GM10847 (cell line): ENCODE results near the gene CST9L.

Experiments
- POLR2A ChIP-seq: IDR thresholded peaks from 2 replicates; pipeline ENCODE4 v1.6.1; 2011; ENCODE audit not compliant: insufficient read length; ENCODE audit errors: extremely low read depth

CST9L gene

DNA sequence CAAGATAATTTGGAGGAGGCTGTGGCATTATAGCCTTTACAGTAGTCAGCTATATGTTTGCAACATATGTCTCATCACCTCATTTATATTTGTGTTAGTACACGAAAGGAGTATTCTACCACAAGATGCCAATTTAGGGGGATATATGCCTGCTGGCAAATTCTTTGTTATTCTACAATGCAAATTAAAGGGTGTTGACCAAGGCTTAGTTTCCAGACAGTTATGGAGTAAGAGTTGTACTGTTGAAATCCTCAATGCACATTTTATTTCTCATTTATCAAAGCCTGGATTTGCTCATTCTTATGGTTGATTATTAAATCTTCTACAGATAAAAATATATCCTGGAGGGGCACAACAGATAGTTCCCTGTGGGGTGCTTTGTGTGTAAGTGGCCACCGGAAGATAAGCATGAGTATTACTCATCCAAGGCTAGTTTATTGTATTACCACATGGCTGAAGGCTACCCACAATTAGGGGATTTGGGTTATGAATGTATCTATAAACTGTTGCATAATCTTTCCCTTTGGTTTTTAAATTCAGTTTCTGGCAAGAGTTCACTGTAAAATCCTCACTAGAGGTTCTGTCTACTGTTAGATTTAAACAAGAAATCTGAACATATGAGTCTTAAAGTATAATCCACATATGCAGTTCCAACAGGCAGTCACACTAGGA, 28.4 kb upstream of the CST9L start:
- TF ChIP-seq POLR2A, result no peak

DNA sequence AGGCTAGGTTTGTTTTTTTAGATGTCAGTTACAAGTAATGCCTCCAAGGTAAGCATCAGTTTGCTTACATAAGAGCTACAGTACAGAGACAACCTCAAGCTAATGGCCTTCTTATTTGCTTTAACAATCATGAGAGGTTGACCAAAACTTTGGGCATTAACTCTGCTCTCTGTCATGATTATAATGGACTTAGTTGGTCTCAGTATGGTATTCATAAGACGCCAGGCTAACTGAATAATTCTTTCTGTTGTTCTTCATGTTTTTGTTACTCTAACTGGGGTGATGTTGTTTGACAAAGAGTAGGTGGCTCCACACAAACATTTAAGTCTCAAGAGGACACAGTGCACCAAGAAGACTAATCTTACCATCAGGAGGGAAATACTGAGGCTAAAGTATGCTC, 27.7 kb upstream of the CST9L start:
- TF ChIP-seq POLR2A, result no peak

DNA sequence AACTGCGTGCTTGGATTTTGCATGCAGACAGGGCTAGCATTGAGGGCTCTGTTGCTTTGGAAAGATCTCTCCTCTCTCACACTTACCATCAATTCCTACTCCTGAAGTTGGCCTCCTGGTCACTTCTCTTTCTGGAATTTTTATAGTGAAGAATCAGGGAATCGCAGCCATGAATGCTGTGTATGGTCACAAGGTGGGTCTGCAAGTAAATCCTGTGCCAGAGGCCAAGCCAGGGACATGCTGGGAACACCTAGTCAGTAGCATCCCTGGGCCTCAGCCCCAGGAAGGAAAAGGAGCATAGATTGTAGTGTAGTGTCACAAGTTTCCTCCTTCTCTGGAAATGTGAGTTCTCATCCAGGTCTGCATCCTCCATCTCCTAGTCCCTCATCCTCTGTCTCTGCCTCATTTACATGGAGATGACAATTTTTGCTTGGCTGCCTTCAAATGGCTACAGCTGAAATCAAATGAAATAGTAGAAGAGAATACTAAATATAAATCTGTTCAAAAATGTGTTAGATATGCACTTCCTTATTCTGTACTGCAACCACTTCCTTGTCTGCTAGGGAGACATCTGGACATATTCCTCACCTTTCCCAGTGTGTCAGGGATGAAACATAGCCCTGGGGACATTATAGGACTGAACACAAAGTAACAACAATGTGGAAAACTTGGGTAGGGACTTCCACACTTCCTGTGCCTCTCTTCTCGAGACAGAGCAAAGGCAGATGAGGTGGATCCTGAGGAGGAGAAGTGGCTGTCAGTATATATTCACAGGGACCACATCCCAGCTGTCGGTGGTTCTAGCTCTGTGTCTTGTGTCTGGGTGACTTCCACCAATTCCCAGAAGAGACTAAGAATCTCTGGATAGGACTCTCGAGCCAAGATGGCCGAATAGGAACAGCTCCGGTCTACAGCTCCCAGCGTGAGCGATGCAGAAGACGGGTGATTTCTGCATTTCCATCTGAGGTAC, 20.4 kb upstream of the CST9L start:
- TF ChIP-seq POLR2A, result no peak

DNA sequence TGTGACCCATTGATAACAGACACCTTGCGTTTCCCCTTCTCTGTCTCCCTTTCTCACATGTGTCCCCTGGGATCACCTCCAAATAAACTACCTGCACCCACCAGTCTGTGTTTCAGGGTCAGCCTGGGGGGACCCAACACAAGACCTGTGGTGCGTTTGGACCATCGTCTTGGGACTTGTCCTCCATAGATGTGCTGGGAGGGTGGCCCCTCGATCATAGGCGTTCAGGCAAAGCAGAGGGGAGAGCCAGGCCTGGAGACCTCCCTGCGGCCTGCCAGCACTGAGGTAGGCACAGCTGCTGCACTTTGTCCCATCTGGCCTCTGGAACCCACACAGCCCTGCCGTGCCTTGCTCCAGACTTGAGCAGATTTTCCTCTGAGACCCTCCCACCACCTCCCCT, 19.3 kb upstream of the CST9L start:
- TF ChIP-seq POLR2A, result no peak

DNA sequence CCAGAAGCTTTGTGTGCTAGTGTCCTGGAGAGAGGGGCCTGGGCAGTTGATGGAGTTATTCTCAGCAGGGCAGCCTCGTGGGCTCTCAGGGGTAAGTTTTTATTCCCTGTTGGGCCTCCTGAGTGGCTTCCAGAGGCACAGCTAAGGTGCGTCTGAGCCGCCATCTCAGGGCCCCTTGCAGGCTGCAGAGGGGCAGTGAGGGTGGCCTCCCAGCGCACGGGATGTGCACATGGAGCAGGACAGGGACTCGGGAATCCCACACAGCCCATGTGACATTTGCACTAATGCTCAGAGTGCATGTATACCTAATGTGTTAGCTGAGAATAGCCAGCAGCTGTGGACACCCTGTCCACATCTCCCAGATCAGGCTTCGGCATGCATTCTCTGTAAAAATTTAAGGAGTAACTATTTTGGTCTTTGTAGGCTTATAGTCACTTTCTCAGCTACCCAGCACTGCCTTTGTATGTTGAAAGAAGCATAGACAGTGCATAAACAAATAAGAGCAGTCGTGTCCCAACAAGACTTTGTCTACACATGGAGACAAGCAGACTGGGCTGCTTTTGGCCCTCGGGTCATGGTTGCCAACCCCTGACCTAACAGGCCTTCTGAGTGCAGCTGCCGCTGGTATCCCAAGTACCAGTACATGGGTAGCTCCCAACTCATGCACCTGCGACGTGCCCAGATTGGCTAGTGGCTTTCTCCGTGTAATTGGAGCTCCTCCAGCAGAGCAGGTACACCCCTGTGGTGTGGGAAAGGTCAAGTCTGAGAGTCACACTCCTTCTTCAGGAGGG, 18.6 kb upstream of the CST9L start:
- no peak for TF ChIP-seq POLR2A

DNA sequence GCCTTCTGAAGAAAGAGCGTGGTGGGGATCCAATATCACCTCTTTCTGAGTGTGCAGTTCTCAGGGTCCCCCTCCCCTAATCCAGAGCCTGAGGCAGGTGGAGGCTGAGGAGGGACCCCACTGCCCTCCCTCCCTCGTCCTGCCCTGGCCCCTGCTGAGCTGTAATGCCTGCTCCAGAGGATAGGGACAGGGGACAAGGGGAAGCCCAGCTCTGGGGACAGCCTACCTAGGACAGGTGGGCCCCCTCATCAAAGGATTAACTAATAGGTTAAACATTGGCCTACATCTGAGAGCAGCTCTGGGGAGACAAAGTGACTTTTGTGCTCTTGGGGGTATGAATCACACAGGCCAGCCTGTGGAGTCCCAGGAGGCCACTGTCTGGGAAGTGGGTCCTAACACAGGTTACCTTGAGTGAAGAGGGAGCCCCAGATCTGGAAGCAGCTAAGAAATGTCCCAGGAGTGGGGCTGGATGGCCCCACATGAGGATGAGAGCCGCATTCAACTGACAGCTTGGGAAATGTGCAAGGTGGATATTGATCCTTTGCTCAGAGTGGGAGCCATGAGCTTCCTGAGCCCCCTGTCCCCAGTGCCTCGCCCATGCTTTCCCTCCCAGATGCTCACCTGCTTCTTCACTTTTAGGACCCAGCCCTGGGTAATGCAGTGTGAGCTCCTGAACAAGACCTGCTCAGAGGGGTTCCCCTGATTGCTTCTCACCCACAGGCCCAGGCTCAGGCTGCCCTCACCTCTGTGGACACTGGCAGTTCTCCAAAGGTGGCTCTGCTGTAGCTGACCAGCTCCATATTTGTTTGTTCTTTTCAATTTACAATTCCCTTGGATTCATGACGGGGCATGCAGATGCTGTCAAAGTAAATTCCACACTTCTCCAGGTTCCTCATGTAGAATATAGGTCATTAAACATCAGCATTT, 17.8 kb upstream of the CST9L start:
- TF ChIP-seq POLR2A, result no peak

DNA sequence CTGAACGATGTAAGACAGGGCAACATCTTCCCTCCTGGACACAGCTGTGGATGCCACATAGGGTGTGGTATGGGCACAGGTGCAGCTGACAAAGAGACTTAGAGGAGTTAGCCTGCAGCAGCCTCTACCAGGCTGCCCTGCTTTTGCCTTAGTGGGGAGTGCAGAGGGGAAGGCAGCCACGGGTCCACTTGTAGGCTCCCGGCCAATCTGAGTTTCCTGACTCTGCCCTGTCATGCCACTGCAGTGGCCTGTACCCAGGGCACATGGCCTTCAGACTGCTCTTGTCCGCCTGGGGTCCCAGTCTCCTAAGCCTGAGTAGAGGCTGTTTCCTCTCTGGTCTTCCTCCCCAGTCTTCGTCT, 17.1 kb upstream of the CST9L start:
- no peak for TF ChIP-seq POLR2A

DNA sequence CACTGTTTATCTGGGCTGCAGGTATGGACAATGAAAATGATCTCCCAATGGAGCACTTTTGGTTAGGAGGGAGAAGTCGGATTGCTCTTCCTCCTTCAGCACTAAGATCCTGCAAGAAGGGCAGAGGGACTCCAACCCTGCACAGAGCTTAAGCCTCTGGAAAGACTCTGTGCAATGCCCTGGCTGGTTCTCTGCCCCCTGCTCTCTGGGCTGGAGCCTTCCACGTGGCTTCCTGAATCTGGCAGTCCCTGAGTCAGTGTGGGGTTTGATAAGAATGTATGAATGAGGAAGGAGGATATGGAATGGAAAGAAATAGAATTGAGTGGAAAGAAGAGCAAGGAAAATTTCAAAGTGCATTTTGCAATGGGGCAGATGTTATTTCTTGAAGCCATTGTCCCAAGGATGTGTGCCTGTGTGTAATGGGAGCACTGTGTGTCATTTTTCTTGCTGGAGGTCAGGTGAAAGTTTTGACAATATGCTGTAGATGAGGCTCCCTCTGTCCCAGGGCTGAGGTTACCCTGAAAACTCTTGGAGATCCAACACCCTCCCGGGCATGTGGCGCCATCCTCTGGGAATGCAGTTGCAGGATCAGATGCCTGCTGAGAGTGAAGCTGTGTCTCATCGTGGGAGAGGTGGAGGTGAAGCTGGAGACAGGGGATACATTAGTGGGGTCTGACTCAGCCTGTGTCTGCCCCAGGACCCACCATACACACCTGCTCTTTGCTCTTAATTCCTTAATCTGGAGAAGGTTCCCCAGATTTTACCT, 16.3 kb upstream of the CST9L start:
- no peak for TF ChIP-seq POLR2A

DNA sequence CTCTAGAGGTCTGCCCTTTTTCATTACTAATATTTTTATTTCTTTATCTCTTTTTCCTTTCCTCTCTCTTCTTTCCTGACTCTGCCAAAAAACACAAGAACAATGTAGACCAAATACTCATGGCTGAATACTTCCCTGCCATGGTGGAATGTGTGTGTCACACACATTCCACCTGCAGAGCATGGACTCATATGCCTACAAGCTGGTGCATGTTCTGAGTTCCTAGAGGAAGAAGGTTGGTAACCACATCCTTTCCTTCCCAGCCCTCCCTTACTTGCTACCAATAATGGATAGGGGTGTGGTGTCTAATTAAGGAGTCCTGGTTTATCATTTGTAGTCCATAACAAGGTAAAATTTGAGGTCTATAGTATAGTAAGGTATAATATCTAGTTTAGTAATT, 15.2 kb upstream of the CST9L start:
- TF ChIP-seq POLR2A, result no peak

DNA sequence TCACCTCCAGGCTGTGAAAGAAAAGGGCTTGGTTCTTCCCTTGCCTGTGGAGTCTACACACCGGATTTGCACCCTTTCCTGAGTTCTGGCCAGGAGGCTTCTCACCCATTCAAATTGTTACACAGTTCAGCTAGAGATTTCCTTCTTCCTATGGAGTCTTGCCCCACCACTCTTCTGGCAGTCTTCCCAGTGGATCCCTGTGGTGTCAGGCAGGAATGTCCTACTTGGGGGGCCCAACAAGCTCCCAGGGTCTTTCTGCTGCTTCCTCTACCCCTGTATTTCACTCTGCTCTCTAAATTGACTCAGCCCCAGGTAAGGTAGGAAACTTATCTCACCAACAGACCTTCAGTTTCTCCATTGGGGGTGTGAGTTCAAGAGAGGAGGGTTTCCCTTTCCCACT, 14.0 kb upstream of the CST9L start:
- TF ChIP-seq POLR2A, result no peak

DNA sequence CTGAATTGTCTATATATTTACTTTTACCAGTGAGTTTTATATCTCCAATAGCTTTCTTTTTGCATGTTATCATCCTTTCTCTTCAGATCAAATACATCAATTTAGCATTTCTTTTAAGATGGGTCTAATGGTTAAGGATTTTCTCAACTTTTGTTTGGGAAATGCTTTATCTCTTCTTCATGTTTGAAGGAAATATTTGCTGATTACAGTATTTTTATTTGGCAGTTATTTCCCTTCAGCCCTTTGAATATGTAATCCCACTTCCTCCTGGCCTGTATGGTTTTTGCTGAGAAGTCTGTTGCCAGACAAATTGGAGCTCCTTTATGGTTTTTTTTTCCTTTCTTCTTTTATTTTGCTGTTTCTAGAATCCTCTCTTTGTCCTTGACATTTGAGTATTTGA, 6.7 kb upstream of the CST9L start:
- TF ChIP-seq POLR2A, result no peak

DNA sequence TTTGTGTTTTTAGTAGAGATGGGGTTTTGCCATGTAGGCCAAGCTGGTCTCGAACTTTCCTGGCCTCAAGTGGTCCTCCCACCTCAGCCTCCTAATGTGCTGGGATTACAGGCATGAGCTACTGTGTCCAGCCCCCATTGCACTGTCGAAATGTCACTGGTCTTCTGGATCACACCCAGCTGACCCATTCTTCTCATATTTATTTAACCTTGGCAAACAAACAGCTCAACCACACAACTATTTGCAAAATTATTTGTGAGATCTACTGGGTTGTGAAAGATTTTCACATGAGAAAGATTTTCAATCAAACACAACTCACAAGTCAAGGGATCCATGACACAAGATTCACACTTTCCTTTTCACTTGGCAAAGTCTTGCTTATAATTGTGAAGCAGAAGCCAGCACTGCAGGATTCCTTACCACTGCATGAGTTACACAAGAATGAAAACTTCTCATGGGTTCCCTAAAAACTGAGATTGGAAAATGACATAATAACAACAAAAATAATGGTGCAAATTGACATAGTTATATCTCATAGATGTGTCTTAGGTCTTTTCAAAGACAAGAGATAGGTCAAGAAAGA, 2.0 kb upstream of the CST9L start:
- no peak for TF ChIP-seq POLR2A

DNA sequence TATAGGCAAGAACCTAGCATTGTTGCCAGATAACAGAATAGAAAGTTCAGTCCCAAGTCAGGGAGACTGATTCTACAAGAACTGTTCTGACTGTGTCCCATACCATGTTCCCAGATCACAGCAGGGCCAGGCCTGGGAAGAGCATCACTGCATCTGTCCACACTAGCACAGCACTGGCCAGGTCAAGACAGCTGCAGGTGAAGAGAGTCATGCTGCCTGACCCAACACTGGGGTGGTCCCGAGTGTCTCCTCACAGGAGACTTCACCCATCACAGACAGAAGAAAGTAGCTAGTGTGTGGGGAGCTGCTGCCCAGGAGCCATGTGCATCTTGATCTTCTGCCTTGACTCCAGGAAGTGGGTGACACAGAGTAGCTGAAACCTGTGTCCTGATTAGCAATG, 1.3 kb upstream of the CST9L start:
- TF ChIP-seq POLR2A, result no peak

DNA sequence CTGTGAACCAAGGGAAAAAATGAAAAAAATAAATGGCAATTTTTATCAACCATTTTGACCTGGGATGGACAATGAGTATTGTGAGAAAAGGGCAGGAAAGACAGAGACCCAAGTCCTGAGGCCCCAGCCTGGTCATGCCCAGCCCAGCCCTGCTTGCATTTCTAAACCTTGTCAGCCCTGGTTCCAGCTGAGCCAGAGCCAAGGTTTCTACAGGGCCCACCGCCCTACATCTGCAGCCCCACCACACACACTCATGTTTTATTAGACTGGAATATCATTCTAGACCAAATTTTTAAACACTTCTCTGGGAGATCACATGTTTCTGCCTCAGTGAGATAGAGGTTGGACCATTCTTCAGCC, 667 bp upstream of the CST9L start:
- TF ChIP-seq POLR2A, result no peak
